H9 (cell line): ENCODE data around the gene ADAMTSL3. TPM values are rescaled to one million over a fixed set of nuclear protein-coding genes. Genes with fewer than 3 reads are reported as not detected.

Experiments used
- DNase-seq: peaks from one replicate; pipeline ENCODE4 v3.0.0-alpha.2; 2017
- H2AFZ ChIP-seq: one replicate; pipeline ENCODE4 v1.6.1; 2013; ENCODE audit warnings: mild to moderate bottlenecking, low read length, control low read depth, moderate library complexity
- H2AK5ac ChIP-seq: 2 replicates; pipeline ENCODE4 v1.6.1; 2013; ENCODE audit warnings: low read length, control low read depth, mixed read lengths; ENCODE audit not compliant: insufficient read length
- H2BK120ac ChIP-seq: one replicate; pipeline ENCODE4 v1.6.1; 2013; ENCODE audit warnings: low read depth, mild to moderate bottlenecking, low read length, control low read depth, inconsistent platforms; ENCODE audit not compliant: poor library complexity, severe bottlenecking
- H2BK12ac ChIP-seq: 2 replicates; pipeline ENCODE4 v1.6.1; 2013; ENCODE audit warnings: low read length, control low read depth, mixed read lengths, low read depth; ENCODE audit not compliant: insufficient read length
- H2BK15ac ChIP-seq: 2 replicates; pipeline ENCODE4 v1.6.1; 2013; ENCODE audit warnings: low read depth, low read length, control low read depth
- H2BK20ac ChIP-seq: one replicate; pipeline ENCODE4 v1.6.1; 2013; ENCODE audit warnings: low read depth, mild to moderate bottlenecking, low read length, control low read depth, inconsistent platforms; ENCODE audit not compliant: poor library complexity, severe bottlenecking
- H2BK5ac ChIP-seq: 2 replicates; pipeline ENCODE4 v1.6.1; 2013; ENCODE audit warnings: low read length, control low read depth, mixed read lengths; ENCODE audit not compliant: insufficient read length
- H3K14ac ChIP-seq: 2 replicates; pipeline ENCODE4 v1.6.1; 2013; ENCODE audit warnings: low read length, control low read depth; ENCODE audit not compliant: insufficient read depth
- H3K18ac ChIP-seq: 2 replicates; pipeline ENCODE4 v1.6.1; 2013; ENCODE audit warnings: low read depth, mild to moderate bottlenecking, mixed read lengths, low read length, control low read depth; ENCODE audit not compliant: insufficient read length
- H3K23ac ChIP-seq: 2 replicates; pipeline ENCODE4 v1.6.1; 2013; ENCODE audit warnings: low read length, control low read depth, mixed read lengths, low read depth; ENCODE audit not compliant: insufficient read length
- H3K23me2 ChIP-seq: 2 replicates; pipeline ENCODE4 v1.6.1; 2013; ENCODE audit warnings: low read depth, mild to moderate bottlenecking, mixed read lengths, low read length, control low read depth; ENCODE audit not compliant: insufficient read length, poor library complexity, severe bottlenecking
- H3K27ac ChIP-seq: 2 replicates; pipeline ENCODE4 v1.5.1; 2013; ENCODE audit warnings: low read length, control low read depth, mixed read lengths, low read depth; ENCODE audit not compliant: insufficient read length
- H3K27me3 ChIP-seq: 2 replicates; pipeline ENCODE4 v1.6.1; 2013; ENCODE audit warnings: low read length, control low read depth, inconsistent platforms; ENCODE audit not compliant: insufficient read depth
- H3K4ac ChIP-seq: 2 replicates; pipeline ENCODE4 v1.6.1; 2013; ENCODE audit warnings: low read depth, mild to moderate bottlenecking, control low read depth, inconsistent platforms, low read length, moderate library complexity
- H3K4me1 ChIP-seq: 2 replicates; pipeline ENCODE4 v1.6.1; 2013; ENCODE audit warnings: low read length, control low read depth, inconsistent platforms; ENCODE audit not compliant: insufficient read depth
- H3K4me2 ChIP-seq: 2 replicates; pipeline ENCODE4 v1.6.1; 2013; ENCODE audit warnings: low read length, control low read depth, mixed read lengths; ENCODE audit not compliant: insufficient read length, insufficient read depth
- H3K56ac ChIP-seq: 2 replicates; pipeline ENCODE4 v1.6.1; 2013; ENCODE audit warnings: low read depth, mild to moderate bottlenecking, mixed read lengths, low read length, control low read depth; ENCODE audit not compliant: insufficient read length
- H3K79me1 ChIP-seq: 2 replicates; pipeline ENCODE4 v1.6.1; 2013; ENCODE audit warnings: low read depth, mild to moderate bottlenecking, moderate library complexity, low read length, control low read depth, inconsistent platforms; ENCODE audit not compliant: insufficient read depth, poor library complexity, severe bottlenecking
- H3K79me2 ChIP-seq: 2 replicates; pipeline ENCODE4 v1.6.1; 2013; ENCODE audit warnings: low read length, control low read depth, inconsistent platforms; ENCODE audit not compliant: insufficient read depth
- H3K9ac ChIP-seq: 2 replicates; pipeline ENCODE4 v1.6.1; 2013; ENCODE audit warnings: low read length, control low read depth, mixed read lengths; ENCODE audit not compliant: insufficient read length; ENCODE audit errors: extremely low read depth
- H3K9me3 ChIP-seq: one replicate; pipeline ENCODE4 v1.6.1; 2013; ENCODE audit warnings: low read depth, low read length, inconsistent platforms; ENCODE audit not compliant: control insufficient read depth
- H3T11ph ChIP-seq: one replicate; pipeline ENCODE4 v1.6.1; 2013; ENCODE audit warnings: mild to moderate bottlenecking, low read length, control low read depth, inconsistent platforms
- H4K20me1 ChIP-seq: one replicate; pipeline ENCODE4 v1.6.1; 2013; ENCODE audit not compliant: control insufficient read depth, insufficient read length, insufficient read depth
- H4K5ac ChIP-seq: 2 replicates; pipeline ENCODE4 v1.6.1; 2013; ENCODE audit warnings: low read depth, mild to moderate bottlenecking, mixed read lengths, low read length, control low read depth; ENCODE audit not compliant: insufficient read length
- H4K8ac ChIP-seq: replicated peaks from 2 replicates; pipeline ENCODE4 v1.6.1; 2013; ENCODE audit warnings: low read length, control low read depth, mixed read lengths, low read depth; ENCODE audit not compliant: insufficient read length
- H4K91ac ChIP-seq: 2 replicates; pipeline ENCODE4 v1.6.1; 2013; ENCODE audit warnings: low read depth, mild to moderate bottlenecking, moderate library complexity, mixed read lengths, low read length, control low read depth; ENCODE audit not compliant: insufficient read length
- H3K27ac Mint-ChIP-seq, 3 experiments: 2 replicates in 2 of 3; 3 replicates in 1 of 3; pipeline ENCODE4 v1.8.0; 2020 to 2021; ENCODE audit warnings: mixed read lengths in 3 of 3, mild to moderate bottlenecking in 1 of 3, moderate library complexity in 1 of 3
- H3K27me3 Mint-ChIP-seq: 2 replicates; pipeline ENCODE4 v1.8.0; 2021; ENCODE audit warnings: low read depth, mild to moderate bottlenecking, moderate library complexity, mixed read lengths
- H3K36me3 Mint-ChIP-seq, 3 experiments: 2 replicates in 2 of 3; 3 replicates in 1 of 3; pipeline ENCODE4 v1.8.0; 2020 to 2021; ENCODE audit warnings: low read depth in 3 of 3, mixed read lengths in 3 of 3; ENCODE audit not compliant: insufficient read depth in 1 of 3
- H3K4me1 Mint-ChIP-seq, 2 experiments: 2 replicates each; pipeline ENCODE4 v1.8.0; 2020; ENCODE audit warnings: mixed read lengths in 2 of 2
- H3K4me3 Mint-ChIP-seq, 2 experiments: 2 replicates in 1 of 2; 3 replicates in 1 of 2; pipeline ENCODE4 v1.8.0; 2020 to 2021; ENCODE audit warnings: mild to moderate bottlenecking in 2 of 2, mixed read lengths in 2 of 2, moderate library complexity in 1 of 2
- H3K9me3 Mint-ChIP-seq, 2 experiments: 2 replicates in 1 of 2; 3 replicates in 1 of 2; pipeline ENCODE4 v1.8.0; 2020; ENCODE audit warnings: mild to moderate bottlenecking in 2 of 2, mixed read lengths in 2 of 2, moderate library complexity in 1 of 2
- CTCF ChIP-seq: fragments of 200-600 bp; sonication (generic); conservative IDR thresholded peaks from 3 replicates; pipeline ENCODE4 v1.8.0; 2021; ENCODE audit warnings: antibody characterized with exemption, mild to moderate bottlenecking
- WGBS: extraction: QIAGEN DNeasy Blood & Tissue Kit; methylation state at CpG from one replicate; pipeline ENCODE4 v1.1.7; 2013; ENCODE audit warnings: missing lambda C conversion rate, low lambda C conversion rate, mixed read lengths; ENCODE audit not compliant: insufficient read length; ENCODE audit errors: extremely low coverage; 5-methylcytosine and 5-hydroxymethylcytosine counted together
- total RNA-seq: library from RNA; stranded (reverse); gene quantifications from 2 replicates; pipeline ENCODE4 v1.2.1, GENCODE V29; 2021

ADAMTSL3 gene
- total RNA-seq, 1 experiment from 2014 or later = 0.39 TPM

- no peak for TF ChIP-seq CTCF
These were observed 212.8 kb downstream of the ADAMTSL3 start for GRCh38 chr15:83866692-83867091.

More at GRCh38 chr15:83866692-83867091, 212.8 kb downstream of the ADAMTSL3 start:
- no peak overlapping the region for H3K56ac ChIP-seq
- H3K23me2 ChIP-seq = no peaks in the 10 kb centered on the region
- no peak overlapping the region for H3K9ac ChIP-seq
- H4K91ac ChIP-seq = no peak overlapping the region
- no peaks in the 10 kb centered on the region for H4K20me1 ChIP-seq
- DNase-seq = no peak
- no peak overlapping the region for H3K23ac ChIP-seq
- no peak overlapping the region for H2BK120ac ChIP-seq
- no peak overlapping the region for H3K14ac ChIP-seq
- no peak overlapping the region for H4K8ac ChIP-seq
- no peak overlapping the region for H2BK20ac ChIP-seq
- H2AFZ ChIP-seq = no peak overlapping the region
- Mint-ChIP-seq H3K4me1 (no peaks in the 10 kb centered on the region), H3K27ac (no peak overlapping the region), H3K9me3 (peaks cover 4 to 5% of the 10 kb centered on the region in 2 experiments; a peak in 2 of 5 replicates), H3K36me3 (peaks cover 0 to 4% (median 3%) of the 10 kb centered on the region in 3 experiments; a peak in 2 of 7 replicates), H3K4me3 (no peak overlapping the region), H3K27me3 (peaks cover 2% of the 10 kb centered on the region; the same call in 1 of the 2 replicates)
- H3K4me1 ChIP-seq = no peaks in the 10 kb centered on the region
- H3K79me2 ChIP-seq = no peaks in the 10 kb centered on the region
- no peaks in the 10 kb centered on the region for H3K9me3 ChIP-seq
- no CpG with 5 or more reads among the region's 1 CpG for WGBS
- H3K79me1 ChIP-seq = no peaks in the 10 kb centered on the region
- H2BK12ac ChIP-seq = no peak overlapping the region
- H3K4ac ChIP-seq = no peak overlapping the region
- no peak overlapping the region for H3K27ac ChIP-seq
- H3T11ph ChIP-seq = no peak overlapping the region
- H3K4me2 ChIP-seq = no peak overlapping the region
- no peaks in the 10 kb centered on the region for H3K27me3 ChIP-seq
- no peak overlapping the region for H2AK5ac ChIP-seq
- no peak overlapping the region for H4K5ac ChIP-seq
- no peak overlapping the region for H3K18ac ChIP-seq
- no peak overlapping the region for H2BK5ac ChIP-seq
- H2BK15ac ChIP-seq = no peak overlapping the region
